Uterus (tissue), 4 donors: ENCODE results near the gene BUB1. TPM values are rescaled to one million over a fixed set of nuclear protein-coding genes. Genes with fewer than 3 reads are reported as not detected.

Experiments
- DNase-seq, 2 donors: peaks; one replicate each; pipeline ENCODE4 v3.0.0-alpha.2; 2019 to 2020
- H3K27ac ChIP-seq, 2 donors: fragments of 200-600 bp; sonication (generic); 1 replicate in 1 of 2; 2 replicates in 1 of 2; pipeline ENCODE4 v1.5.1; 2016 to 2018
- H3K27me3 ChIP-seq, 2 donors: fragments of 200-600 bp; sonication (generic); one replicate each; pipeline ENCODE4 v1.5.1; 2018 to 2019; ENCODE audit warnings: control low read depth in 1 of 2
- H3K36me3 ChIP-seq, 2 donors: fragments of 200-600 bp; sonication (generic); one replicate each; pipeline ENCODE4 v1.5.1; 2019; ENCODE audit warnings: control low read depth in 1 of 2
- H3K4me1 ChIP-seq, 2 donors: fragments of 200-600 bp; sonication (generic); one replicate each; pipeline ENCODE4 v1.5.1; 2018 to 2019; ENCODE audit warnings: control low read depth in 1 of 2
- H3K4me3 ChIP-seq, 2 donors: fragments of 200-600 bp; sonication (generic); 1 replicate in 1 of 2; 2 replicates in 1 of 2; pipeline ENCODE4 v1.5.1; 2018 to 2019; ENCODE audit warnings: mild to moderate bottlenecking in 1 of 2
- H3K9me3 ChIP-seq, 2 donors: fragments of 200-600 bp; sonication (generic); one replicate each; pipeline ENCODE4 v1.5.1; 2019; ENCODE audit warnings: control low read depth in 1 of 2
- POLR2A ChIP-seq, 2 donors: fragments of 450-650 bp; IDR thresholded peaks; one replicate each; pipeline ENCODE4 v1.6.1; 2016; ENCODE audit warnings: antibody characterized with exemption in 2 of 2, mild to moderate bottlenecking in 1 of 2, moderate library complexity in 1 of 2
- intact Hi-C: fragments of 100-400 bp; cut with DNase I; formaldehyde crosslinking; loops from one replicate; pipeline ENCODE4 v1.15.1; 2023; ENCODE audit warnings: low total_unique reads
- total RNA-seq, 4 donors: library from RNA; depleted of rRNA in 3 of 4; stranded (reverse); fragments of >200 nt in 3 of 4; gene quantifications; one replicate each; pipeline versions ENCODE4 v1.1.0 to v1.2.4, GENCODE V29; 2014 to 2023
- TF ChIP-seq, protein P1 (sequence below), 4 experiments: fragments of 200-600 bp in 2 of 4; fragments of 450-650 bp in 2 of 4; sonication (generic) in 2 of 4; IDR thresholded peaks; one replicate each; pipeline ENCODE4 v1.5.1; 2016 to 2019; ENCODE audit warnings: antibody characterized with exemption in 4 of 4, mild to moderate bottlenecking in 2 of 4, moderate library complexity in 1 of 4
- donor health status: DM: yes; HTN: yes; CAD: no.

BUB1 gene
- total RNA-seq, 4 donors from 2014 or later = 0.67 to 29.0 (median 1.2) TPM; not detected in 1

- TF ChIP-seq, protein P1, sequence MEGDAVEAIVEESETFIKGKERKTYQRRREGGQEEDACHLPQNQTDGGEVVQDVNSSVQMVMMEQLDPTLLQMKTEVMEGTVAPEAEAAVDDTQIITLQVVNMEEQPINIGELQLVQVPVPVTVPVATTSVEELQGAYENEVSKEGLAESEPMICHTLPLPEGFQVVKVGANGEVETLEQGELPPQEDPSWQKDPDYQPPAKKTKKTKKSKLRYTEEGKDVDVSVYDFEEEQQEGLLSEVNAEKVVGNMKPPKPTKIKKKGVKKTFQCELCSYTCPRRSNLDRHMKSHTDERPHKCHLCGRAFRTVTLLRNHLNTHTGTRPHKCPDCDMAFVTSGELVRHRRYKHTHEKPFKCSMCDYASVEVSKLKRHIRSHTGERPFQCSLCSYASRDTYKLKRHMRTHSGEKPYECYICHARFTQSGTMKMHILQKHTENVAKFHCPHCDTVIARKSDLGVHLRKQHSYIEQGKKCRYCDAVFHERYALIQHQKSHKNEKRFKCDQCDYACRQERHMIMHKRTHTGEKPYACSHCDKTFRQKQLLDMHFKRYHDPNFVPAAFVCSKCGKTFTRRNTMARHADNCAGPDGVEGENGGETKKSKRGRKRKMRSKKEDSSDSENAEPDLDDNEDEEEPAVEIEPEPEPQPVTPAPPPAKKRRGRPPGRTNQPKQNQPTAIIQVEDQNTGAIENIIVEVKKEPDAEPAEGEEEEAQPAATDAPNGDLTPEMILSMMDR (IDR thresholded peaks at IDR 0.05) = no peak
- no peak for TF ChIP-seq POLR2A (IDR thresholded peaks at IDR 0.05)
- intact Hi-C loops = no loop called here
- no peaks in the 10 kb centered on the region for H3K36me3 ChIP-seq
- peaks cover 3 to 4% of the 10 kb centered on the region in 2 donors for H3K4me1 ChIP-seq
- H3K4me3 ChIP-seq = no peak overlapping the region
- DNase-seq = peak in 1 of 2 donors; percentile 18
- H3K27me3 ChIP-seq = no peaks in the 10 kb centered on the region
- H3K9me3 ChIP-seq = no peaks in the 10 kb centered on the region
- H3K27ac ChIP-seq = peak overlapping the region in 1 of 2 donors; percentile 31
Observed at GRCh38 chr2:110714452-110715224, 36.8 kb upstream of the BUB1 start.

GRCh38 chr2:110713513-110714362 lies 35.9 kb upstream of the BUB1 start:
- H3K4me1 ChIP-seq = peaks cover 3 to 4% of the 10 kb centered on the region in 2 donors
- no peaks in the 10 kb centered on the region for H3K9me3 ChIP-seq
- no peaks in the 10 kb centered on the region for H3K36me3 ChIP-seq
- H3K4me3 ChIP-seq = no peak overlapping the region
- DNase-seq = no peak
- TF ChIP-seq POLR2A (IDR thresholded peaks at IDR 0.05) = no peak
- TF ChIP-seq, protein P1 (IDR thresholded peaks at IDR 0.05) = no peak
- no peaks in the 10 kb centered on the region for H3K27me3 ChIP-seq
- H3K27ac ChIP-seq = no peak overlapping the region
- intact Hi-C loops = no loop called here

- peaks cover 3 to 4% of the 10 kb centered on the region in 2 donors for H3K4me1 ChIP-seq
- no peak overlapping the region for H3K4me3 ChIP-seq
- no peaks in the 10 kb centered on the region for H3K27me3 ChIP-seq
- H3K27ac ChIP-seq = no peak overlapping the region
- no peaks in the 10 kb centered on the region for H3K36me3 ChIP-seq
- intact Hi-C loops = no loop called here
- TF ChIP-seq POLR2A (IDR thresholded peaks at IDR 0.05) = no peak
- TF ChIP-seq, protein P1 (IDR thresholded peaks at IDR 0.05) = no peak
- no peaks in the 10 kb centered on the region for H3K9me3 ChIP-seq
- no peak for DNase-seq
Observed at GRCh38 chr2:110712737-110713136, 34.9 kb upstream of the BUB1 start.

DNA sequence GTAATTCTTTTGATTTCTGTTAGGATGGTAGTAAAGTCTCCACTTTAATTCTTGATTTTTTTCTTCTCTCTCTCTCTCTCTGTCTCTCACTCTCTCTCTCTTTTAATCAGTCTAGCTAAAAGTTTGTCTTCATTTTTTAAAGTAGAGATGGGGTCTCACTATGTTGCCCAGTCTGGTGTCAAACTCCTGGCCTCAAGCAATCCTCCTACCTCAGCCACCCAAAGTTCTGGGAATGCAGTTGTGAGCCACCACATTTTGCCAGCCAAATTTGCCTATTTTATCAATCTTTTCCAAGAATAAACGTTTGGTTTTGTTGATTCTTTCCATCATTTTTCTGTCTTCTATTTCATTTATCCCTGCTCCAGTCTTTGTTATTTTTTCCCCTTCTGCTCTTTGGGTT lies 30.6 kb upstream of the BUB1 start:
- no peak for DNase-seq
- Histone ChIP-seq H3K4me1 (no peaks in the 10 kb centered on the region), H3K27me3 (no peaks in the 10 kb centered on the region), H3K36me3 (no peaks in the 10 kb centered on the region), H3K27ac (no peak overlapping the region), H3K4me3 (no peak overlapping the region), H3K9me3 (no peaks in the 10 kb centered on the region)
- intact Hi-C loops = no loop called here
- TF ChIP-seq, protein P1 (IDR thresholded peaks at IDR 0.05) = no peak
- no peak for TF ChIP-seq POLR2A (IDR thresholded peaks at IDR 0.05)
